HG02973 (cell line): Measurements from ENCODE around the gene GNG2.

ENCODE experiments used
- ATAC-seq: cut with Tn5 transposase; IDR thresholded peaks from one replicate; pipeline ENCODE4 v1.9.1; 2021; ENCODE audit warnings: moderate library complexity; ENCODE audit not compliant: unreplicated experiment

Gene GNG2

GRCh38 chr14:51855234-51855633 lies 5.2 kb upstream of the GNG2 start:
- no peak for ATAC-seq

GRCh38 chr14:51856792-51857296 lies 3.6 kb upstream of the GNG2 start:
- no peak for ATAC-seq

- no peak for ATAC-seq
Measured at GRCh38 chr14:51859131-51859530, 1.3 kb upstream of the GNG2 start.

GRCh38 chr14:51860825-51861499 lies 550 bp downstream of the GNG2 start:
- no peak for ATAC-seq

- ATAC-seq: no peak
Measured at GRCh38 chr14:51862176-51862796, 1.9 kb downstream of the GNG2 start.

GRCh38 chr14:51862860-51863259 lies 2.4 kb downstream of the GNG2 start:
- ATAC-seq: no peak

- peak; percentile 48 for ATAC-seq
Measured at GRCh38 chr14:51865953-51866747, 5.7 kb downstream of the GNG2 start.

GRCh38 chr14:51867741-51868140 lies 7.3 kb downstream of the GNG2 start:
- ATAC-seq: no peak

GRCh38 chr14:51868405-51868804 lies 8.0 kb downstream of the GNG2 start:
- no peak for ATAC-seq

- no peak for ATAC-seq
Measured at GRCh38 chr14:51869411-51870100, 9.1 kb downstream of the GNG2 start.

GRCh38 chr14:51870606-51871005 lies 10.2 kb downstream of the GNG2 start:
- ATAC-seq: no peak

GRCh38 chr14:51871846-51872245 lies 11.4 kb downstream of the GNG2 start:
- no peak for ATAC-seq

- no peak for ATAC-seq
Measured at GRCh38 chr14:51872396-51872795, 12.0 kb downstream of the GNG2 start.

GRCh38 chr14:51873221-51873893 lies 12.9 kb downstream of the GNG2 start:
- ATAC-seq: peak; percentile 94

GRCh38 chr14:51877810-51878209 lies 17.4 kb downstream of the GNG2 start:
- no peak for ATAC-seq

- ATAC-seq: no peak
Measured at GRCh38 chr14:51879170-51879569, 18.8 kb downstream of the GNG2 start.

GRCh38 chr14:51880835-51881580 lies 20.6 kb downstream of the GNG2 start:
- ATAC-seq: peak; percentile 52

GRCh38 chr14:51881636-51882035 lies 21.2 kb downstream of the GNG2 start:
- ATAC-seq: no peak

- no peak for ATAC-seq
Measured at GRCh38 chr14:51883232-51883631, 22.8 kb downstream of the GNG2 start.
